ENCODE data around the gene SLC45A3.
"Not testable (repeated sequence)": the region's sequence is repeated elsewhere in the genome, so short reads cannot be mapped to it uniquely, and the experiment has no call there.

SLC45A3 gene, protein sequence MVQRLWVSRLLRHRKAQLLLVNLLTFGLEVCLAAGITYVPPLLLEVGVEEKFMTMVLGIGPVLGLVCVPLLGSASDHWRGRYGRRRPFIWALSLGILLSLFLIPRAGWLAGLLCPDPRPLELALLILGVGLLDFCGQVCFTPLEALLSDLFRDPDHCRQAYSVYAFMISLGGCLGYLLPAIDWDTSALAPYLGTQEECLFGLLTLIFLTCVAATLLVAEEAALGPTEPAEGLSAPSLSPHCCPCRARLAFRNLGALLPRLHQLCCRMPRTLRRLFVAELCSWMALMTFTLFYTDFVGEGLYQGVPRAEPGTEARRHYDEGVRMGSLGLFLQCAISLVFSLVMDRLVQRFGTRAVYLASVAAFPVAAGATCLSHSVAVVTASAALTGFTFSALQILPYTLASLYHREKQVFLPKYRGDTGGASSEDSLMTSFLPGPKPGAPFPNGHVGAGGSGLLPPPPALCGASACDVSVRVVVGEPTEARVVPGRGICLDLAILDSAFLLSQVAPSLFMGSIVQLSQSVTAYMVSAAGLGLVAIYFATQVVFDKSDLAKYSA

DNA sequence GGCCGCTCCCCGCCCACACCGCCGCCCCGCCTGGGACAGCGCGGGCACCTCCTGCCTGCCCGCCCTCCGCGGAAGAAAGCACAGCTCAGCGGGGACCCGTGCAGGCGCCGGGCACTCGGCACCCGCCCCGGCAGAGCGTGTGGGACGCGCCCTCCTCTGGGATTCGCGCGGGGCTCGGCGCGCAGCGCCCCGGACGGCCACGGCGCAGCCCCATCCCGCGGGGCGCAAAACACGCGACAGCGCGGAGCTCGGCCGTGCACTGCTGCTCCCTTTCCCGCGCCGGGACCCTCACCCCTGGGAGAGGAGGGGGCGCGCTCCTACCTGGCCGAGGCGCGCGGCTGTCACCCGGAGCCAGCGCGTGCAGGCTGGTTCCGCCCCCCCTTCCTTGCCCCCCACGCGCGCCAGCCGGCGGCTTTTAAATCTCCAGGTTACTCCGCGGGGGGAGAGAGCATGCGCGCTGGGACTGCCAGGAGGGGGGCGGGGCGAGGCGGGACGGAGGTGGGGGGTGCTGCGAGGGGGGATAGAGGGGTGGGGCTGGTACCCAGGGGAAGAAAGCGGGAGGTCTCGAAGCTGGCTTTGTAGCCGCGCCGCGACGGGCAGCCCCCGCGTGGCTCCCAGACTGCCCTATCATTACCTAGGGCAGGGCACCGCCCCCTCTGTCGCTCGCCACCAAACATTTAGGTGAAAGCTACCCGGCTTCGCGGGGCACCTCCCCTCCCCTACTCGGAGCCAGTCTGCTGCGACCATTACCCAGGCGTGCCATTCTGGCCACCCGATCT, at the start of gene SLC45A3:
Gene SLC45A3, minus strand, starts transcription at position 437 of the 779 bp plus-strand sequence. CDS start 15,853 bp downstream, outside the sequence.
- in situ Hi-C loops (cut with HindIII; ENCODE audit: low pct_ligation_motif_present, low sequenced_read_pairs), result no loop called here
- peak within 1 kb of the TSS; percentile 68 for H3K27ac ChIP-seq
- H3K27me3 ChIP-seq (replicated peaks), result no peaks in the 10 kb centered on the region
- peak within 1 kb of the TSS; percentile 70 for H3K4me3 ChIP-seq (ENCODE audit: low read depth, low read length)
- no peak for DNase-seq
- H3K36me3 ChIP-seq (replicated peaks), result no peaks in the 10 kb centered on the region
- TF ChIP-seq, protein P1, sequence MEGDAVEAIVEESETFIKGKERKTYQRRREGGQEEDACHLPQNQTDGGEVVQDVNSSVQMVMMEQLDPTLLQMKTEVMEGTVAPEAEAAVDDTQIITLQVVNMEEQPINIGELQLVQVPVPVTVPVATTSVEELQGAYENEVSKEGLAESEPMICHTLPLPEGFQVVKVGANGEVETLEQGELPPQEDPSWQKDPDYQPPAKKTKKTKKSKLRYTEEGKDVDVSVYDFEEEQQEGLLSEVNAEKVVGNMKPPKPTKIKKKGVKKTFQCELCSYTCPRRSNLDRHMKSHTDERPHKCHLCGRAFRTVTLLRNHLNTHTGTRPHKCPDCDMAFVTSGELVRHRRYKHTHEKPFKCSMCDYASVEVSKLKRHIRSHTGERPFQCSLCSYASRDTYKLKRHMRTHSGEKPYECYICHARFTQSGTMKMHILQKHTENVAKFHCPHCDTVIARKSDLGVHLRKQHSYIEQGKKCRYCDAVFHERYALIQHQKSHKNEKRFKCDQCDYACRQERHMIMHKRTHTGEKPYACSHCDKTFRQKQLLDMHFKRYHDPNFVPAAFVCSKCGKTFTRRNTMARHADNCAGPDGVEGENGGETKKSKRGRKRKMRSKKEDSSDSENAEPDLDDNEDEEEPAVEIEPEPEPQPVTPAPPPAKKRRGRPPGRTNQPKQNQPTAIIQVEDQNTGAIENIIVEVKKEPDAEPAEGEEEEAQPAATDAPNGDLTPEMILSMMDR (IDR thresholded peaks at IDR 0.05; ENCODE audit: low read depth, low read length, missing control alignments), result no peak

DNA sequence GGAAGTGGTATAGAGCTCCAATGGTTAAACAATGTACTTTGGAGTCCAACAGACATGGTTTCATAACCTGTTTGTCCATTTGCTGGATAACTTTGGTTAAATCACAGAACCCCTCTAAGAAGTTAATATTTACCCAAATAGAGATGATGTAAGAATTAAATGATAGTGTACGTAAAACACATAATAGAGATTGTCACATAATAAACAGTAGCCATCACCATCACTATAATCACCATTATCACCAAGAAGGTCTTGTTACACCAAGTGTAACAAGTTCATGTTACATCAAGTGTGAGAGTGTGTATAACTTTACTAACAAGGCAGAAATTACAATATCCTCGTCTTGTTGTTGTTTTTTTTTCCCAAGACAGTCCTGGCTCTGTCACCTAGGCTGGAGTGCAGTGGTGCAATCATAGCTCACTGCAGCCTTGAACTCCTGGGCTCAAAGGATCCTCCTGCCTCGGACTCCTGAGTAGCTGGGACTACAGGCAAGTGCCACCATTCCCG, 46.4 kb upstream of the SLC45A3 start:
- no peak for DNase-seq
- Histone ChIP-seq H3K4me3 (ENCODE audit: low read depth, low read length) (no peak overlapping the region), H3K27ac (no peak overlapping the region), H3K36me3 (replicated peaks) (peaks cover 14% of the 10 kb centered on the region), H3K27me3 (replicated peaks) (no peaks in the 10 kb centered on the region)
- in situ Hi-C loops (cut with HindIII; ENCODE audit: low pct_ligation_motif_present, low sequenced_read_pairs), result no loop called here
- TF ChIP-seq, protein P1 (IDR thresholded peaks at IDR 0.05; ENCODE audit: low read depth, low read length, missing control alignments), result no peak

DNA sequence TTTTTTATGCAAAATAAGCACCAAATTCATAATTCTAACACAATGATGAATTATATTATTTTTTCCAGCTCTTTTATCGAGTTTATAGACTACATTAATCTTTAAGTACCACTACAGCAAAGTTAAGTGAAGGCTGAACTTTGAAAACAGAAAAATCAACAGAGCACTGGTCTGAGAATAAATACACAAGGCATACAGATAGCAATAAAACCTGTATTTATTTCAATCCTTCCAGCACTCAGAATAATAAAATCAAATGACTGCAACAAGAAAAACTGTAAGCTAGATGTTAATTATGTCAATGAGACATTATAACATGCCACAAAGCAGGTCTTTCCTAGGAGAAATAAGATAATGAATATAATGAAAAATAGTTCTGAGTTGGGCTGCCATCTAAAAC, 45.2 kb upstream of the SLC45A3 start:
- Histone ChIP-seq H3K4me3 (ENCODE audit: low read depth, low read length) (no peak overlapping the region), H3K27ac (no peak overlapping the region), H3K27me3 (replicated peaks) (no peaks in the 10 kb centered on the region), H3K36me3 (replicated peaks) (peaks cover 21% of the 10 kb centered on the region)
- no peak for DNase-seq
- in situ Hi-C loops (cut with HindIII; ENCODE audit: low pct_ligation_motif_present, low sequenced_read_pairs), result no loop called here
- TF ChIP-seq, protein P1 (IDR thresholded peaks at IDR 0.05; ENCODE audit: low read depth, low read length, missing control alignments), result no peak

DNA sequence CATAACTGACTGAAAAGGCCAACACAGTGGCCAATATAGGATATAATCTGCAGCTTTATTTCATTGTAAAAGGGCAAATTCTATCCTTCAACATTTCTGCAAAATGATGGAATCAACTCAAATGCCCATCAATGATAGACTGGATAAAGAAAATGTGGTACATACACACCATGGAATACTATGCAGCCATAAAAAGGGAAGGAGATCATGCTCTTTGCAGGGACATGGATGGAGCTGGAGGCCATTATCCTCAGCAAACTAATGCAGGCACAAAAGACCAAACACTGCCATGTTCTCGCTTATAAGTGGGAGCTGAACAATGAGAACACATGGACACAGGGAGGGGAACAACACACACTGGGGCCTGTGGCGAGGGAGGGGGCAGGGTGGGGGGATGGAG, 40.4 kb upstream of the SLC45A3 start:
- DNase-seq; in situ Hi-C loops (cut with HindIII; ENCODE audit: low pct_ligation_motif_present, low sequenced_read_pairs); H3K27ac ChIP-seq; H3K27me3 ChIP-seq (replicated peaks); H3K4me3 ChIP-seq (ENCODE audit: low read depth, low read length): not testable (repeated sequence)
- H3K36me3 ChIP-seq (replicated peaks), result peaks cover 48% of the 10 kb centered on the region

DNA sequence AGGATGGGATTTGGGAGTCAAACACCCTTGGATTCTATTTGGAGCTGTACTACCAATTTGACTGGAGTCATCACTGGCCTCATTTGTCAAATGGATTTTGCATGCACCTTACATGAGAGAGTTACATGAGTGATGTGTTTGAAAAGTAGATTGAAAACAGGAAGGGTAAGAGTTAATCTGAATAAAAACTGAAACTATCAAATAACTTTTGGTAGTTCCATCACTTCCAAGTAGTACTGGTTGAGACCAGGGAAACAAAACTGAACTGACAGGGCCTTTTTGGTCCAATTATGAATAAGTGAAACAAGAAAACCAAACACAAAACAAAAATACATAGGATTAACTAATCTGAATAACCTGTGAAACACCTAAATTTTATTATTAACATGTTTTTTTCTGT, 39.5 kb upstream of the SLC45A3 start:
- peaks cover 56% of the 10 kb centered on the region for H3K36me3 ChIP-seq (replicated peaks)
- in situ Hi-C loops (cut with HindIII; ENCODE audit: low pct_ligation_motif_present, low sequenced_read_pairs), result loop anchor here (10.0 kb wide), 1 partner anchor 55 kb away; no protein-coding TSS in a partner anchor
- no peak for DNase-seq
- H3K27ac ChIP-seq, result no peak overlapping the region
- H3K4me3 ChIP-seq (ENCODE audit: low read depth, low read length), result no peak overlapping the region
- H3K27me3 ChIP-seq (replicated peaks), result no peaks in the 10 kb centered on the region
- TF ChIP-seq, protein P1 (IDR thresholded peaks at IDR 0.05; ENCODE audit: low read depth, low read length, missing control alignments), result no peak

DNA sequence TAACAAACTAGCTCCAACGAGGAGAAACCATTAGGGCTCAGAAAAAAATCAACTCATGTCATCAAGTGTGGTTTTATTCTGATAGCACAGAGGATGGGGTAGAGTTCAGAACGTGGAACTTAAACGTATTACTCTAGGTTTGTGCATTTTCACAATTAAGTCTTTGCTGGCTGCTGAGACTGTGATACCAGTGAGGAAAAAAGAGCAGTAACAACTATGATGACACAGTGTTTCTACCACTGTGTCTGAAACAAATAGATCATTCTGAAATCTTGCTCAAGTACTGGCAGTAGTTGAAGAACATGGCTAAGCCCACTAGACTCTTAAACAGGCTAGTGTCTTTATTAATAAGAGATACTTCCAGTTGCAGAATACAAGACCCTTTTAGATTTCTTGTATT, 38.7 kb upstream of the SLC45A3 start:
- H3K4me3 ChIP-seq (ENCODE audit: low read depth, low read length), result no peak overlapping the region
- H3K36me3 ChIP-seq (replicated peaks), result peaks cover 56% of the 10 kb centered on the region
- no peaks in the 10 kb centered on the region for H3K27me3 ChIP-seq (replicated peaks)
- H3K27ac ChIP-seq, result no peak overlapping the region
- DNase-seq, result no peak
- in situ Hi-C loops (cut with HindIII; ENCODE audit: low pct_ligation_motif_present, low sequenced_read_pairs), result loop anchor here (10.0 kb wide), 1 partner anchor 54 kb away; no protein-coding TSS in a partner anchor
- TF ChIP-seq, protein P1 (IDR thresholded peaks at IDR 0.05; ENCODE audit: low read depth, low read length, missing control alignments), result no peak

Measured in brain microvascular endothelial cell (primary cell).